Naive B cell (primary cell): ENCODE results near the gene KRT35. TPM values are rescaled to one million over a fixed set of nuclear protein-coding genes. Genes with fewer than 3 reads are reported as not detected.
A peak's percentile ranks its signal among the peaks of the same experiment; 100 is the strongest.

ENCODE experiments used
- ATAC-seq, 2 donors: fragments of 150-1000 bp; cut with Tn5 transposase; 2 replicates each; pipeline ENCODE4 v1.10.0; 2021; ENCODE audit warnings: low read depth in 2 of 2, mild to moderate bottlenecking in 2 of 2, moderate library complexity in 2 of 2
- DNase-seq: peaks from one replicate; pipeline ENCODE4 v3.0.0; 2022
- H3K27ac Mint-ChIP-seq, 6 donors: one replicate each; pipeline ENCODE4 v1.8.0; 2020 to 2022; ENCODE audit warnings: mild to moderate bottlenecking in 6 of 6, mixed read lengths in 6 of 6, moderate library complexity in 5 of 6, inconsistent platforms in 2 of 6
- H3K27me3 Mint-ChIP-seq, 3 donors: one replicate each; pipeline ENCODE4 v1.8.0; 2021 to 2022; ENCODE audit warnings: mixed read lengths in 3 of 3, mild to moderate bottlenecking in 1 of 3
- H3K36me3 Mint-ChIP-seq, 2 donors: one replicate each; pipeline ENCODE4 v1.8.0; 2020 to 2022; ENCODE audit warnings: mixed read lengths in 2 of 2, inconsistent platforms in 1 of 2, mild to moderate bottlenecking in 1 of 2
- H3K4me1 Mint-ChIP-seq, 3 donors: one replicate each; pipeline ENCODE4 v1.8.0; 2020 to 2022; ENCODE audit warnings: mixed read lengths in 3 of 3, inconsistent platforms in 1 of 3, mild to moderate bottlenecking in 1 of 3, moderate library complexity in 1 of 3
- H3K4me3 Mint-ChIP-seq, 8 donors: one replicate each; pipeline ENCODE4 v1.8.0; 2020 to 2022; ENCODE audit warnings: mild to moderate bottlenecking in 8 of 8, mixed read lengths in 8 of 8, moderate library complexity in 8 of 8, inconsistent platforms in 2 of 8
- H3K9me3 Mint-ChIP-seq, 7 donors: one replicate each; pipeline ENCODE4 v1.8.0; 2020 to 2022; ENCODE audit warnings: mixed read lengths in 7 of 7, mild to moderate bottlenecking in 5 of 7, inconsistent platforms in 2 of 7, moderate library complexity in 1 of 7
- polyA plus RNA-seq, 6 donors: library from polyadenylated mRNA; unstranded; fragments of 300-500 nt; fragmentation: Illumina TruSeq; gene quantifications; one replicate each; pipeline ENCODE4 v1.2.3, GENCODE V29; 2021; ENCODE audit warnings: low read depth in 6 of 6

The KRT35 gene
- polyA plus RNA-seq, 6 donors from 2014 or later, result not detected

GRCh38 chr17:41505809-41506767, 25.1 kb upstream of the KRT35 start:
- Mint-ChIP-seq H3K36me3 (no peaks in the 10 kb centered on the region), H3K9me3 (no peaks in the 10 kb centered on the region), H3K4me1 (peaks cover 0 to 7% (median 3%) of the 10 kb centered on the region in 3 donors), H3K4me3 (no peak overlapping the region), H3K27ac (no peak overlapping the region), H3K27me3 (peaks cover 0 to 31% (median 10%) of the 10 kb centered on the region in 3 donors)
- no peak for DNase-seq
- peak; percentile 42 to 64 for ATAC-seq

GRCh38 chr17:41505007-41505808, 24.3 kb upstream of the KRT35 start, which contains the start of gene KRT13:
Gene KRT13 (minus strand): TSS chr17:41505612. CDS start chr17:41505550, 62 bp downstream.
- no peaks in the 10 kb centered on the region for H3K9me3 Mint-ChIP-seq
- H3K4me1 Mint-ChIP-seq, result peaks cover 0 to 7% (median 3%) of the 10 kb centered on the region in 3 donors
- no peak for DNase-seq
- H3K27ac Mint-ChIP-seq, result peak within 1 kb of the TSS in 2 of 6 donors; percentile 48 to 51
- ATAC-seq, result no peak
- peaks cover under 1 to 33% (median 13%) of the 10 kb centered on the region in 3 donors for H3K27me3 Mint-ChIP-seq
- H3K4me3 Mint-ChIP-seq, result no peak within 1 kb of the TSS
- H3K36me3 Mint-ChIP-seq, result no peaks in the 10 kb centered on the region

- H3K27ac Mint-ChIP-seq, result peak overlapping the region in 1 of 6 donors; percentile 51
- peaks cover 0 to 7% (median 3%) of the 10 kb centered on the region in 3 donors for H3K4me1 Mint-ChIP-seq
- no peak overlapping the region for H3K4me3 Mint-ChIP-seq
- ATAC-seq (no peak), DNase-seq (no peak)
- peaks cover 6 to 40% (median 18%) of the 10 kb centered on the region in 3 donors for H3K27me3 Mint-ChIP-seq
- no peaks in the 10 kb centered on the region for H3K36me3 Mint-ChIP-seq
- no peaks in the 10 kb centered on the region for H3K9me3 Mint-ChIP-seq
These were observed 23.5 kb upstream of the KRT35 start for GRCh38 chr17:41504246-41504977.

GRCh38 chr17:41503202-41503601, 22.3 kb upstream of the KRT35 start:
- H3K27ac Mint-ChIP-seq, result peak overlapping the region in 1 of 6 donors; percentile 84
- H3K4me3 Mint-ChIP-seq, result no peak overlapping the region
- H3K4me1 Mint-ChIP-seq, result peaks cover 7 to 14% (median 10%) of the 10 kb centered on the region in 3 donors
- peaks cover 0 to 3% (median 0%) of the 10 kb centered on the region in 7 donors for H3K9me3 Mint-ChIP-seq
- ATAC-seq, result no peak
- no peaks in the 10 kb centered on the region for H3K36me3 Mint-ChIP-seq
- peaks cover 8 to 43% (median 30%) of the 10 kb centered on the region in 3 donors for H3K27me3 Mint-ChIP-seq
- DNase-seq, result no peak

GRCh38 chr17:41500131-41500911, 19.4 kb upstream of the KRT35 start:
- Mint-ChIP-seq H3K4me1 (peaks cover 13 to 24% (median 21%) of the 10 kb centered on the region in 3 donors), H3K9me3 (peaks cover 0 to 5% (median 0%) of the 10 kb centered on the region in 7 donors), H3K27me3 (peaks cover 10 to 33% (median 30%) of the 10 kb centered on the region in 3 donors), H3K27ac (no peak overlapping the region), H3K36me3 (no peaks in the 10 kb centered on the region), H3K4me3 (no peak overlapping the region)
- no peak for DNase-seq
- ATAC-seq, result no peak

- DNase-seq, result no peak
- ATAC-seq, result no peak
- H3K9me3 Mint-ChIP-seq, result peaks cover 0 to 5% (median 0%) of the 10 kb centered on the region in 7 donors
- H3K27ac Mint-ChIP-seq, result peak overlapping the region in 1 of 6 donors; percentile 7
- no peak overlapping the region for H3K4me3 Mint-ChIP-seq
- H3K36me3 Mint-ChIP-seq, result no peaks in the 10 kb centered on the region
- H3K27me3 Mint-ChIP-seq, result peaks cover 10 to 33% (median 29%) of the 10 kb centered on the region in 3 donors
- peaks cover 13 to 24% (median 21%) of the 10 kb centered on the region in 3 donors for H3K4me1 Mint-ChIP-seq
These were observed 18.8 kb upstream of the KRT35 start for GRCh38 chr17:41499714-41500113.

GRCh38 chr17:41498276-41498675, 17.3 kb upstream of the KRT35 start:
- Mint-ChIP-seq H3K4me1 (peaks cover 13 to 24% (median 21%) of the 10 kb centered on the region in 3 donors), H3K9me3 (peaks cover 0 to 5% (median 0%) of the 10 kb centered on the region in 7 donors), H3K4me3 (no peak overlapping the region), H3K36me3 (no peaks in the 10 kb centered on the region), H3K27me3 (peaks cover 10 to 43% (median 34%) of the 10 kb centered on the region in 3 donors), H3K27ac (no peak overlapping the region)
- ATAC-seq, result peak; percentile 6 to 39
- no peak for DNase-seq

GRCh38 chr17:41496803-41497484, 16.0 kb upstream of the KRT35 start:
- Mint-ChIP-seq H3K36me3 (no peaks in the 10 kb centered on the region), H3K27ac (no peak overlapping the region), H3K4me3 (peak overlapping the region in 1 of 8 donors; percentile 16), H3K27me3 (peaks cover 10 to 45% (median 37%) of the 10 kb centered on the region in 3 donors), H3K4me1 (peaks cover 13 to 24% (median 21%) of the 10 kb centered on the region in 3 donors), H3K9me3 (peaks cover 0 to 5% (median 0%) of the 10 kb centered on the region in 7 donors)
- no peak for DNase-seq
- ATAC-seq, result peak; percentile 52 to 68

- ATAC-seq (no peak), DNase-seq (no peak)
- no peaks in the 10 kb centered on the region for H3K36me3 Mint-ChIP-seq
- peaks cover 9 to 36% (median 29%) of the 10 kb centered on the region in 3 donors for H3K27me3 Mint-ChIP-seq
- peaks cover 20 to 35% (median 26%) of the 10 kb centered on the region in 3 donors for H3K4me1 Mint-ChIP-seq
- H3K9me3 Mint-ChIP-seq, result peaks cover 0 to 5% (median 0%) of the 10 kb centered on the region in 7 donors
- no peak overlapping the region for H3K4me3 Mint-ChIP-seq
- no peak overlapping the region for H3K27ac Mint-ChIP-seq
These were observed 13.6 kb upstream of the KRT35 start for GRCh38 chr17:41494524-41494923.

- ATAC-seq, result no peak
- H3K4me3 Mint-ChIP-seq, result no peak overlapping the region
- peaks cover 11 to 23% (median 16%) of the 10 kb centered on the region in 3 donors for H3K4me1 Mint-ChIP-seq
- H3K9me3 Mint-ChIP-seq, result no peaks in the 10 kb centered on the region
- no peak for DNase-seq
- H3K27ac Mint-ChIP-seq, result no peak overlapping the region
- peaks cover 7 to 27% (median 23%) of the 10 kb centered on the region in 3 donors for H3K27me3 Mint-ChIP-seq
- no peaks in the 10 kb centered on the region for H3K36me3 Mint-ChIP-seq
These were observed 11.8 kb upstream of the KRT35 start for GRCh38 chr17:41492771-41493170.

GRCh38 chr17:41492351-41492750, 11.4 kb upstream of the KRT35 start:
- ATAC-seq, result no peak
- no peaks in the 10 kb centered on the region for H3K36me3 Mint-ChIP-seq
- H3K27ac Mint-ChIP-seq, result no peak overlapping the region
- no peaks in the 10 kb centered on the region for H3K9me3 Mint-ChIP-seq
- peaks cover 8 to 27% (median 23%) of the 10 kb centered on the region in 3 donors for H3K27me3 Mint-ChIP-seq
- no peak for DNase-seq
- peaks cover 11 to 21% (median 16%) of the 10 kb centered on the region in 3 donors for H3K4me1 Mint-ChIP-seq
- no peak overlapping the region for H3K4me3 Mint-ChIP-seq
